ENCODE results near the gene PPP2R3A.

DNA sequence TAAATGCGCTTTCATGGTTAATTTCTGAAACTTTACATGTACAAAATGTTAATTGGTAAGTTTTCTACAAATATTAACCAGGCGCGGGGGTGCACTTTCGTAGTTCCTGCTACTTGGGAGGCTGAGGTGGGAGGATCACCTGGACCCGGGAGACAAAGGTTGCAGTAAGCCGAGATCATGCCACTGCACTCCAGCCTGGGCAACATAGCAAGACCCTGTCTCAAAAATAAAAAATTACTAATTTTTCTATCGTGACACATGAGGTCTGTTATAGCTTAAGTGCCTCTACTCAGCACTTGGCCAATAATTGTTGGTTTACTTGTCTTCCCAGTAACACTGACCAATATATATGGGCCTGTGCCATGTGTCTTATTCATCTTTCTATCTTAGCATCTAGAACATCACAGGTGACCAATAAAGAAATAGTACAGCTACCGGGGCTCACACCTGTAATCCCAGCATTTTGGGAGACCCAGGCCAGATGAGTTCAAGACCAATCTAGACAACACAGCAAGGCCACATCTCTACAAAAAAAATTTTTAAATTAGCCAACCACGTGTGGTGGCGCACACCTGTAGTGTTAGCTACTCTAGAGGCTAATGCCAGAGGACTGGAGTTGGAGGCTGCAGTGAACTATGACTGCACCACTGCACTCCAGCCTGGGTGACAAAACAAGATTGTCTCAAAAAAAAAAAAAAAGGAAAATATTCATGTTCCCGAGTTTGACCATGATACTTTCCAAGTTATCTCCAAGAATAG is 224.5 kb downstream of the PPP2R3A start:
- no peak for TF ChIP-seq ARNTL (CRISPR knock-in tag; IDR thresholded peaks at IDR 0.05; ENCODE audit: borderline replicate concordance, low read depth)
- TF ChIP-seq PATZ1 (CRISPR knock-in tag; IDR thresholded peaks at IDR 0.05; ENCODE audit: borderline replicate concordance): no peak
- TF ChIP-seq ESRRG (CRISPR knock-in tag; IDR thresholded peaks at IDR 0.05): no peak
- TF ChIP-seq, protein P1, sequence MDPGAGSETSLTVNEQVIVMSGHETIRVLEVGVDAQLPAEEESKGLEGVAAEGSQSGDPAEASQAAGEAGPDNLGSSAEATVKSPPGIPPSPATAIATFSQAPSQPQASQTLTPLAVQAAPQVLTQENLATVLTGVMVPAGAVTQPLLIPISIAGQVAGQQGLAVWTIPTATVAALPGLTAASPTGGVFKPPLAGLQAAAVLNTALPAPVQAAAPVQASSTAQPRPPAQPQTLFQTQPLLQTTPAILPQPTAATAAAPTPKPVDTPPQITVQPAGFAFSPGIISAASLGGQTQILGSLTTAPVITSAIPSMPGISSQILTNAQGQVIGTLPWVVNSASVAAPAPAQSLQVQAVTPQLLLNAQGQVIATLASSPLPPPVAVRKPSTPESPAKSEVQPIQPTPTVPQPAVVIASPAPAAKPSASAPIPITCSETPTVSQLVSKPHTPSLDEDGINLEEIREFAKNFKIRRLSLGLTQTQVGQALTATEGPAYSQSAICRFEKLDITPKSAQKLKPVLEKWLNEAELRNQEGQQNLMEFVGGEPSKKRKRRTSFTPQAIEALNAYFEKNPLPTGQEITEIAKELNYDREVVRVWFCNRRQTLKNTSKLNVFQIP (CRISPR knock-in tag; IDR thresholded peaks at IDR 0.05; ENCODE audit: borderline replicate concordance, low read depth): no peak

Data from SK-N-SH treated with all-trans-retinoic acid at 6 μM for 48 hours (cell line).